ENCODE data around the gene MIEF2.

Gene MIEF2

DNA sequence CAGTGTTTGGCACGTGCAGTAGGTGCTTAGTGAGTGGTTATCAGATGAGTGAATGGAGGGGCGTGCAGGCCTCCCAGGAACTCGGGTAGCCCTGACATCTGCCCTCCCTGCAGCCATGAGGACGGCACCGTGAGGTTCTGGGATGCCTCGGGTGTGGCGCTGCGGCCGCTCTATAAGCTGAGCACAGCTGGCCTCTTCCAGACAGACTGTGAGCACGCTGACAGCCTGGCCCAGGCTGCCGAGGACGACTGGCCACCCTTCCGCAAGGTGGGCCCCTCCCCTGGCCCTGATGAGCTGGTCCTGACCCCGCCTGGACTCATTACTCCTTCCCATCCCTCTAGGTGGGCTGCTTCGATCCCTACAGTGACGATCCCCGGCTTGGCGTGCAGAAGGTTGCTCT, 24.0 kb upstream of the MIEF2 start:
- DNase-seq = no peak

DNA sequence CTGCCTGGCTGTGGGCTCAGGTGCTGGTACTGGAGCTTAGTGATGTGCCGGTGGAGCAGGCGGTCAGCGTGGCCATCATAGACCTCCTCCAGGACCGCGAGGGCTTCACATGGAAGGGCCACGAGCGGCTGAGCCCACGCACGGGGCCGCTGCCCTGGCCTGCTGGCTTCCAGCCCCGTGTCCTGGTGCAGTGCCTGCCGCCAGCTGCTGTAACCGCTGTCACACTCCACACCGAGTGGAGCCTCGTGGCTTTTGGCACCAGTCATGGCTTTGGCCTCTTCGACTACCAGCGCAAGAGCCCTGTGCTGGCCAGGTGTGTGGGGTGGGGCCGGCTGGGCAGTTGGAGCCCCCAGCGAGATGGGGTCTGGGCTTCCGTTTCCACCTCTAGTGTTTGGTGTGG, 23.0 kb upstream of the MIEF2 start:
- no peak for DNase-seq

DNA sequence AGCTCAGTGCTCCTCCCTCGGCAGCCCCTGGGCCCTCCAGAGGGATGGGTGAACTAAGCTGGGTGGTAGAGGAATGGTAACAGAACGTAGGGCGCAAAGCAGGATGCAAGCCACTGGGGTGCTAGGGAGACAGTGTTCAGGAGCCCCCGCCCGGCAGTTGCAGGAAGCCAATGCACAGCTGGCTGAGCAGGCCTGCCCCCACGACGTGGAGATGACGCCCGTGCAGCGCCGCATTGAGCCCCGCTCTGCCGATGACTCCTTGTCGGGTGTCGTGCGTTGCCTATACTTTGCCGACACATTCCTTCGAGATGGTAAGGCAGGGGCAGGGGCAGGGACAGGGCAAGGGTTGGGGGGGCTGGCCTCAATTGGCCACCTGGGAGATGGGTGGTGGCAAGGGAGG, 22.2 kb upstream of the MIEF2 start:
- no peak for DNase-seq

DNA sequence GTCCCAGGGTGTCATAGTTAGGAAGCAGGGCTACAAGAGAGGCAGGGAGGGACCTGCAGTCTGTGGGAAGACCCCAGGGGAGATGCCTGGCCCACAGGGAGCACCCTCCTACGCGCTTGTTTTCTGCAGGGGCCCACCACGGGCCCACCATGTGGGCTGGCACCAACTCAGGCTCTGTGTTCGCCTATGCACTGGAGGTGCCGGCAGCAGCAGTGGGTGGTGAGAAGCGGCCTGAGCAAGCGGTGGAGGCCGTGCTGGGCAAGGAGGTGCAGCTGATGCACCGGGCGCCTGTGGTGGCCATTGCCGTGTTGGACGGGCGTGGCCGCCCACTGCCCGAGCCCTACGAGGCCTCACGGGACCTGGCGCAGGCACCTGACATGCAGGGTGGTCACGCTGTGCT, 20.0 kb upstream of the MIEF2 start:
- DNase-seq = no peak

DNA sequence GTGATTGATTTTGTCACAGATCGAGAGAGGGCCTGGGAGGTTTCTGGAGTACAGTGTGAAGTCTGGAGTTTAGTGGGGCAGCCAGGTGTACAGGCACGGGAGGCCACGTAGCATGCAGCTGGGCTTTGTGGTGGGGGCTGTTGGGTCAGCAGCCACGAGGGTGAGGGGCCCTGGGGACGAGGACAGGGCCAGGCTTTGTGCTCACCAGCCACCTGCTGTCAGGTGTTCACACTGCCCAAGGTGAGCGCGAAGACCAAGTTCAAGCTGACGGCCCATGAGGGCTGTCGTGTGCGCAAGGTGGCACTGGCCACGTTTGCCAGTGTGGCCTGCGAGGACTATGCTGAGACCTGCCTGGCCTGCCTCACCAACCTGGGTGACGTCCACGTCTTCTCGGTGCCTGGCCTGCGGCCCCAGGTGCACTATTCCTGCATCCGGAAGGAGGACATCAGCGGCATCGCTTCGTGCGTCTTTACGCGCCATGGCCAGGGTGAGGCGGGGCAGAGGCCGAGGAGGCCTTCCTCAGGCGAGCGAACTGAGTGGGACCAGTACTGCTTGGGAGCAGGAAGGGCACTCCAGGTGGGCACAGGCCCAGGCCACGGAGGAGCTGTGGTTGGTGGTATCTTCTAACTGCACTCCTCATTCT, 19.1 kb upstream of the MIEF2 start:
- DNase-seq = no peak

DNA sequence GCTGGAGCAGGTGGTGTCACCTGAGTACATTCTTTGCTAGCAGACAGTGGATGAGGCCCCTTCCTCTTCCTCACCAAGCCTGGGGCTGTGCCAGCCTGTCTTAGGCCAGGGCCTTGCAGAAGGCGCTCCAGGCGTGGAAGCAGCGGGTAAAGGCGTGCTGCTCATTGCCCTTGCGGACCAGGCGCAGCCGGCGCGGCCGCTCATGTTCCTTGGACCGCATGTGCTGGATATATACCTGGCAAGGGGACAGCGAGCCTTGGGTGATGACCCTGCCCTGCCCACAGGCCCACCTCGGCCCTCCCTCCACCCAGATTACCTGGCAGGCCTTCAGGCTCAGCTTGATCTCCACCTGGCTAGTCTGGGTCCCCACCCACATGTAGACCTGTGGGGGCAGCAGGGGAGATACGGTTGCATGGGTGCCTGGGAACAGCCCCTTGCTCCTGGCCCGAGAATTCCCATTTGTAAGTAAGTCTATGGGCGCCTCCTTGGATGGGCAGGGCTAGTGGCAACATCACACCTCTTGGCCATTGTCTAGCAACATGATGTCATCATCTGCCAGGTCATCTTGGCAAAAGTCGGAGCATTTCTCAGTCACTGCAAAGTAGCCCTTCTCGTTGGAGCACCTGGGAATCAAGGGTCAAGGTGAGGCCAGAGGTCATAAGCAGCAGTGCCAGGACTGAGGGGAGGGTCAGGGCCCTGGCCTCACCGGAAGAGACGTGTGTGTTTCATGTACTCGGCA, 15.3 kb upstream of the MIEF2 start:
- DNase-seq = no peak

DNA sequence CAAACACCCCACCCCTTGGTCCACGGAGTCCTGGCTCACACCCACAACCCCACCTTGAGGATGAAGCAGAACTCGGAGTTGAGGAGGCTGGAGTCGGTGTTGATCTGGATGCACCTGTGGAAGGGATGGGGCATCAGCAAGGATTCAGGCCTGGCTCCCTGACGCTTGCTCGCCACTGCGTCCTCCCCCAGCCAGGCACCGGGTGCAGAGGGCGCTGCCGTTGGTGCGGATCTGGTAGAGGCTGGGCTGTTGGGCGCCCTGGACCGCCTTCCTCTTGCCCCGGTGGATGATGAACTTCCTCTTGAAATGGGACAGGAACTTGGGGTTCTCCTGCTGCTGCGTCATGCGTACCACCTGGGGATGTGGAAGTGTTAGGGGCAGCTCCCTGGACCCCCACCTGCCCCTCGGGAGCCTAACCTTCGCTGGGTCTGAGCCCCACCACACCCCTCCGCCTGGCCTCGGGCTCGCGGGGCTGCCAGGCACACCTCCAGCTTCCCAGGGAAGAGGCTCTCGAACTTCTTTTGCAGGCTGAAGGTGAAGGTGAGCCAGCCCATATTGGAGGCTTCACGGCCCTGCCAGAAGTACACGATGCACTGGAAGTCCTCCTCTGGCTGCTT, 14.2 kb upstream of the MIEF2 start:
- DNase-seq = no peak

DNA sequence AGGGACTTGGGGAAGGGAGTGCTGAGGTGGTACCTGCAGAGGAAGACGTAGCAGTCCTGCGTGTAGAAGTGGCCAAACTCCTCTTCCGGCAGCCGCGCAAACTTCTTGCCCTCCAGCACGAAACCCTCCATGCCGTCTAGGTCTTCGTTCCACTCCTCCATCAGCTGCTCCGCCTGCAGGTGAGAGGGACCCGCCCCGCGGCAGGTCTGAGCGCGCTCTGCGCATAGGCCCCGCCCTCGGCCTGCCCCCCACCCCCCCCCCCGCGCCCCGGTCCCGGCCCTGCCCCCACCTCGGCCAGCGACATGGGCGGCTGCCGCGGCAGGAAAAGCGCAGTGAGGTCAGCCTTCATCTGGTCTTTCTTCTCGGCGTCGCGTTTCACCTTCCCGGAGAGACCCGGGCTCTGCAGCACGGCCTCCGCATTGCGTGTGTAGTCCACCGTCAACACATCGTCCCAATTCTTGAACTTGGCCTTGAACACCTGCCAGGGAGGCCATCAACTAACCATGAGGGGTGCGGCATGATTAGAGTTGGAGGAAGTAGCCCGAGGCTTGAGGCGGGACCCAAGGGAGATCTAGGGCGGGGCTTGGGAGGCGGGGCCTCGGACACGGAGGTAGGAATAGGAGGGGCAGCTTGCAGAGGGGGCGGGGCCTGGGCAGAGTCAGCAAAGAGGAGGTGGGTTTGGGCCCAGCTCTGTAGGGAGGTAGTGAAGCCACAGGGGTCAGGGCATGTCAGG, 13.4 kb upstream of the MIEF2 start:
- peak; percentile 44 to 59 for DNase-seq

DNA sequence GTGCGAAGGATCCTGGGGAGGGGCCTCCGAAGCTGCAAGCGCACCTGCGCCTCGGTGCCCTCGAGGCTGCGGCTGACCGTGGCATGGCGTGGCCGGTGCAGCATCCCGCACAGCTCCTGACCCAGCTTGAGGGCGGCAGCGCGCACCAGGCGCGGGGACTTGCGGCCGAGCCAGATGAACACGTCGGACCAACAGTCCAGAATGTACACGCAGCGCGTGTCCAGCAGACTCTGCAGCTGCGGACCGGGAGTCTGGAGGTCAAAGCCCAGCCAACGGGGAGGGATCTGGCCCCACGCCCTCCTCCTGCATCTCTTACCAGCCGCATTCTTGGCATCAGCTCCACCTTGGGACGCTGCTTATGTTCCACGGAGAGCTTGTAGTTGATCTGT, 12.9 kb upstream of the MIEF2 start:
- DNase-seq = no peak

DNA sequence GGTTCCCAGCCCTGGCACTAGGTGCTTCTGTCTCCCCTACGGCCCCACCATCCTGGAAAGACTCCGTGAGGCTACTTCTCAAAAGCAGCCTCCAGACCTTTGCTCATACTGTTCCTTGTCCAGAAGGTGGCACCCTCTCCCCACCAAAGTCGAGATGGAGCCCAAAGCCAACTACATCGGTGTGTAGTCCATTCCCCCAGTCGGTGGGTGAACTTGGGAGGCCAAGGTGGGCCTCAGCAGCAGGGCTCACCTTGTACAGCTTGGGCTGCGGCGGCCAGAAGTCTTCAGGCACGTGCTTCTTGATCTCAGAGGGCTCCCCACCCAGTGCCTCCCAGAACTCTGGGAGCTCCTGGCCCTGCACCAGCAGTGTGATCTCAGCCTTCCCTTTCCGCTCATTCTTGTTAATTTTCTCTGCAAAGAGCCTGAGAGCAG, 12.1 kb upstream of the MIEF2 start:
- DNase-seq = peak; percentile 63 to 71

DNA sequence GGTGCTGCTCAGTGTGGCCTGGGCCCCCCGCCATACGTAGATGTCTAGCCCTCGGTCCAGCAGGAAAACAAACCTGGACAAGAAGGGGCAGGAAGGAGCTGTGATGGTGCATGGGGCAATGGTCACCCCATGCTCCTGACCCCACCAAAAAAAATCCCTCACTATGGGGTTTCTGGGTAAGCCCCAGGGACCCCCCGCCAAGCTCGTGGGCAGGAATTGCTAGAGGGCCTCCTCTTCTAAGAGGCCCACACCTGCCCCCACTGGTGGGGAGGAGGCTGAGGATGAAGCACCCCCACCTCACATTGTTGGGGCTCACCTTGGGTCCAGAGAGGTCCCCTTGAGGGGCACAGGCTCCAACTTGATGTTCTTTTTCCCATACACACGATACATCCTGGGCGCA, 11.7 kb upstream of the MIEF2 start:
- DNase-seq = no peak

DNA sequence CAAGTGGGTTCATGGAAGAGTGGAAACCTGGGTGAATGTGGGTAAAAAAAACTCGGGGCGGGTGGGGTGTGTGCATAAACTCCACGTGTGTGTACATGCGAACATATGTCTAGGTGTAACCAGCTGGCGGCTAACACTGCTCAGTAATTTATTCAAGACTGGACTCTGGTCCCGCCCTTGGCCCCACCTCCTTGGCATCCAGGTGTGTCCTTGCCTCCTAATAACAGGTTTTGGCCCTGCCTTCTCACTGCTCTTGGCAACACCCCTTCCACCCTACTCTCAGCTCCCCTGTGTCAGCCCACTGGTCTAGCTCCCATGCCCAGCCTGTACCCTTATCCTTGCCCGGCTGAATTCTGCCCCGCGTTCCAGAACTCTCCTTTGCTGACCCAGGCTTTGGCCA, 10.2 kb upstream of the MIEF2 start:
- DNase-seq = no peak

DNA sequence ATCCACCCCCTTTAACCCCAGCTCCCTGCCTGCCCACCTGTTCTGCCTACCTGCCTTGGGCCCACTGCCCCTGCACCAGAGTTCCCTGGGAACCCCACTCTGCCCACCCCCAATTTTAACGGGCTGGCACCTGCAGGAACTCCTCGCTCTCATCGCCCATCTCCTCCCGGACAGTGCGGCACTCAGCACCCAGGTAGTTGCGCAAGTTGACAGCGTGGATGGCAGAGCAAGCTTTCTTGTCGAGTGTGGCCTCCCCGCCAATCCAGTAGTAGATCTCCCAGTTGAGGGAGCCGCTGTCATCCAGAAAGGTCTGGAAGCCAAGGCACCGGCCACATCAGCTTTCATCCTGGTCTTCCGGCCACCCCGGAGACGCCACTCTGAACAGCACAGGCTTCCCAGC, 9.8 kb upstream of the MIEF2 start:
- no peak for DNase-seq

DNA sequence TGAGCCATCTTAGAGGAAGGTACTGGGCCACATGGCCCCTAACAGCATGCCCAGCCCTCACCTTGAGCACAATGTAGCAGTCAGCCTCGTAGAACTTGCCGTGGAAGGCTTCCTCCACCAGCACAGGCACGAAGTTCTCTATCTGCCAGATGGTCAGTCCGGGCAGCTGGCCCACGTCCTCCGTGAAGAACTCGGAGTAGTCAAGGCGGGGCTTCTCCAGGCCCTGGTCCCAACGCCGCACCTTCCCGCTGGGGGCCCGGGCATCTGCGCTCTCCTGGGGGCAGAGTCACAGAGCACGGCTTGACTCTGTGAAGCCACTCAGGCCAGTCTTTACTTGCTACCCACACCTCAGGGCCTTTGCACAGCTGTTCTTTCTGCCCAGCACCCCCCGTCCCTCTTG, 9.3 kb upstream of the MIEF2 start:
- no peak for DNase-seq

DNA sequence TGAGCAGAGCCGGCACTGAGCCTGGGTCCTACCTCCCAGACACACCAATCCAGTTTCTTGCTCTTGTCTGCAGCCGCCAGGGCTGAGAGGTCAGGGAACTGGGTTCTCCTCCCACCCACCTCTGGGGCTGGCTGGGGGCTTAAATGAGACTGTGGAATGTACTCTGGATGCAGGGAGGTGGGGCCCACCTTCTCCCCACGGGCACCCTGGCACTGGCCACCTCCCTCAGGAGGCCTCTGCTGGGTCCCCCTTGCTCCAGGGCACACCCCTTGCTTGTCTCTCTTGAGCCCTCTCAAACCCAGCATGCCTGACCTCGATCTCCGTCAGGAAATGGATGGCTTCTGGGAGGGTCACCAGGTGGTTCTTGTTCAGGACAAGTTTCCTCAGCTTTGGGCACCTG, 8.3 kb upstream of the MIEF2 start:
- DNase-seq = no peak

DNA sequence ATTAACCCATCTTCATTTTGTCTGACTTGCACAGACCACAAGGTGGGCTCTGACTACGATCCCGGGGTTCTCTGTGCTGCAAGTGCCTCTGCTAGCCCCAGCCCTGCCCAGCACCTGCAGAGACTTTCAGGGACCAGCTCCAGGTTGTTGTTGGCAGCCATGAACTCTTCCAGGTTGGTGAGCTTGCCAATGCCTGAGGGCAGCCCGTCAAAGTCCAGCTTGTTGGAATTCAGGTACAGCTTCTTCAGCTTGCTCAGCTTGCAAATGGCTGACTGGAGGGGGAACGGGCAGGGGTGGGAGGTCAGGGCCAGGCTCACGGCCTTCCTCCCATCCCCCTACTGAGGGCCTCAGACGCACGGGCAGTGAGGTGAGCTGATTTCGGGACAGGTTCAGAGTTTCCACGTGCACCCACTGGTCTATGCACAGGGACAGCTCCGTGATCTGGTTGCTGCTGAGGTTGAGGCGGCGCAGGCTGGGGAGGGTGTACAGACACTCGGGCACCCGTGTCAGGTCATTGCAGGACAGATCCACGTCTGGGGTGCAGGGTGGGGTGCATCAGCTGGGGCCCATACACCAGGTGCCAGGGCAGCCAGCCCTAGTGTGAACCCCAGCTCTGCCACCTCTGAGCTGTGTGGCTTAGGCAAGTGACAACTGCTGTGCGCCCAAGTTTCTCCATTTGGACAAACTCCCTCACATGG, 7.1 kb upstream of the MIEF2 start:
- no peak for DNase-seq

DNA sequence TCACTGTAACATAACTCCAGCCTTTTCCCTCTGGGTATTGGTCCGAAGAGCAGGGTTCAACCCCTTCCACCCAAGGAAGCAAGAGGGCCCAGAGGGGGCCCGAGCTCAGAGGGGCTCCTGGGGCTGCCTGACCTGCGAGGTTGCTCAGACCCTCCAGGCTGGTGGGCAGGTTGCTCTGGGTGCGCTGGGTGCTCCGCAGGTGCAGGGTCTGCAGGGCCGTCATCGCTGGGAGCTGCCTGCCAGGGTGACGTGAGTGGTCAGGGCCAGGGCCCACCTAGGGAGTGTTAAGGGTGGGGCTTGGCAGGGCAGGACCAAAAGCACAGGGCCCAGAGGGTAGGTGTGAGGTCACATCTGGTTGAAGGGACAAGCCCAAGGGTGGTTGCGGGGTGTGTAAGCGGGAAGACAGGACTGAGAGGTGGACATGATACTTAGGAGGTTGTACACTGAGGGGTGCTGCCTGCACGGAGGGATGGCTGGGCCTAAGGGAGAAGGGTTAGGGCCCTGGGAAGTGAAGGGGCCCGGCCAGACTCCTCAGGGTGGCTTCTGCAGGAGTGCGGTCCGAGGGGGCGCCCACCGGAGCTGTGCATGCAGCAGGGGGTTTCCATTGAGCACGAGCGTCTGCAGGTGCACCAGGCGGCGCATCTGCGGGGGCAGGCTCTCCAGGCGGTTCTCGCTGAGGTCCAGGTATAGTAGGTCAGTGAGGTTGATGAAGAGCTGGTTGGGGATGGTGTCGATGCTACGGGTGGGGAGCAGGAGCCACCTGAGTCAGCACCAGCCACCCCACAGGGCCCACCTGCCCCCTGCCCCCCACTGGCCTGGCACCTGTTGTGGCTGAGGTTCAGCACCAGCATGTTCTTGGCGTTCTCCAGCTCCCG, 6.3 kb upstream of the MIEF2 start:
- no peak for DNase-seq

DNA sequence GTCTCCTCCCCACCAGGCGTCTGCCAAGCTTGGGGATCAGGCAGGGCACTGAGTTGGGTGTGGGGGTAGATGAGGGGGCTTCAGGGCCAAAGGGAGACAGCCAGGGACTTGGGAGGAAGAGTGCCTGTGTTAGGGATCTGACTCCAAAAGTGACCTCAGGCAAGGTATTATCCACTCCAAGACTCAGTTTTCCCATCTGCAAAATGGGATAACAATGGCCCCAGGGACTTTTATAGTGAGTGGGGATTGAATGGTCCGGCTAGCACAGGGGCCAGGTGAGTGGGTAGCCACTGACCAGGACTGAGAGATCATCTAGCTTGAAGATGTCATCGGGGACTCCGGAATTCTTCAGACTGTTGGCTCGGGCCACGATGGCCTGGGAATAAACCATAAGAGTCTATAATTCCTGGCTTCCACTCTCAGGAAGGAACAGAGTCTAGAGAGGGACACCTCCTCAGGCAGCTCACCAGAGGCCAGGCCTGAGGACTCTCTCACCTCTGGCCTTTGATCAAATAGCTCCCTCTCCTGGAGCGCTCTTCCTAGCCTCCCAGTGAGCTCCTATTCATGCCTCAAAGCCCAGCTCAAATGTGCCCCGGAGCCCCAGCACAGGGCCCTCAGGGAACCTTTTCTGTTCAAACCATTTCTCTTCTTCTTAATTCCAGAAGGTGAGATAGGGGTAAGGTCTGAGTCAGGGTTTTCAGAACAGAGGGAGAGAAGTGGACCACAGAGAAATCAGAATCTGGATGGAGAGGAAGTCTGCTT, 5.4 kb upstream of the MIEF2 start:
- DNase-seq = no peak

DNA sequence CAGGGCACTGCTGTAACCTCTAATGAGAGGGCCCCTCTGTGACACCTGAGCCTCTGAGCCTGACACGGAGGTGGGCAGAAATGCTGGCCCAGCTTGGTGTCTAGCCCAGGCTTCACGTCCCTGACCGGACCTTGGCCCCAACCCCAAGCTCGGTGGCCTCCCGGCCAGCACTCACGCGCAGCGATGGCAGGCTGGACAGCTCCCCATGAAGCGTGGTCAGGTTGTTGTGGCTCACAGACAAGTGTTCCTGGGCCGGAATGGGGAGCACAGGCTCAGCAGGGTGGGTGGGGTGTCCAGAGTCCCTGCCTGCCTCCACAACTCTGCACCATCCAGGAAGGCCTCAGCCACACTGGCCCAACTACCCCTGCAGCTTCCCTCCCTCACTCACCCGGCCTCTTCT, 4.1 kb upstream of the MIEF2 start:
- no peak for DNase-seq

DNA sequence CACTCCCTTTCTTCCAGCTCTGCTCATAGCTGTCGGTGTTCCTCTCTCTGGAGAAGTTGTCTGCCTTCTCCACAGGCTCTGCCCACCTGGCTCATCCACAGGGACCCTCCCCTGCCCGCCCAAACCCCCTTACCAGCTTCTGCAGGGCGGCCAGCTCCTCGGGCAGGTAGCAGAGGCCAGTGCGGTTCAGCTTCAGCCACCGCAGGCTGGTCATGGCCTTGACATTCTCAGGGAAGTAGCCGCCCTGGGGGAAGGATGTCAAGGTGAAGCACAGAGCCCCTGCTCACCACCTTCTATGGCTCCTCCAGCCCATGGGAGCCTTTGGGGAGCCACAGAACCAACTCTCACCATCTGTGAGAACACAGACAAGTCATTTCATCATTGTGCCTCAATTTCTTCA, 3.7 kb upstream of the MIEF2 start:
- no peak for DNase-seq

DNA sequence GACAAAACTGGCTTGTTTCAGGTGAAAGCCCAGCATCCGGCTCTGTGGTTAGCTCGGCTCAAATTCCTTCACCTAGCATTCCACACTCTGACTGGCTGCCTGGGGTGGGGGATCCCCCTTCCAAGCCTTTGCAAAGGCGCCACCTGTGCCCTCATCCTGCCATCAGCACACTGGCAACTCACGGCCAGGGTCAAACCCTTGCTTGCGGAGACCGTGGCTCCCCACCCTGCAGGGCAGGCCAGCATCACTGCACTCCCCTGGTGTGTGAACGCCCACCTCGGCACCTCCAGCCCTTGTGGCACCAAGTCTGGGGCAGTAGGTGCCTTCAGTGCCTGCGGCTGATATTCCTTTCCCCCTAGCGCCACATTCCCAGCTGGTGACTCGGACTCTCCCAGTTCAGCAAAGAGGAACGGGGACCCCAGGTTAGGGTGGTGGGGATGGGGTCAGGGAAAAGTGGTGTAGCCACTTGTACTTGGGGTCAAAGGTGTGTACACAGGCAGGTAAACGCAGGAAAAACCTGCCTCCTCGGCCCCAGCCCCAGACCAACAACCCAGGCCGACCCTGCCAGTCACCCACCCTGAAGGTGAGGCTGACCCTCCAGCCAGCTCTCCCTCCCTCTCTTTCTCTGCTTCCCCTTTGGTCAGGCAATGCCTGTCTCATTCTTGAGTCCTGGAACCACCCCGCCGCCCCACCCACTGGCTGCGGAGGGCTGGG, 3.0 kb upstream of the MIEF2 start:
- peak; percentile 47 to 58 for DNase-seq
